Measurements from ENCODE around the gene TMEM88.

DNA sequence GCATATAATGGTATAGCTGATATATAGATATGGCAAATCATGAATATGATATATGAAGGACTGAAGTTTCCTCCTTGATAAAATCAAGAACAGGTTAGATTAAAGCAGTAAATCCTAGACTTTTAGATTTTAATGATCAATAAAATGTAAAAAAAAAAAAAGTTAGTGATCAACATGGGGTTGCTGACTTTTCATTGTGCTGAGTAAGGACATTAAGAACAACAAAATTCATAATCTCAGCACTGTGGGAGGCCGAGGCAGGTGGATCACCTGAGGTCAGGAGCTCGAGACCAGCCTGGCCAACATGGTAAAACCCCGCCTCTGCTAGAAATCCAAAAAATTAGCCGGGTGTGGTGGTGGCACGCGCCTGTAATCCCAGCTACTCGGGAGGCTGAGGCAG is 23.4 kb downstream of the TMEM88 start:
- TF ChIP-seq EZH2 (IDR thresholded peaks at IDR 0.05) (no peak), EZH2phosphoT487 (IDR thresholded peaks at IDR 0.05) (no peak)
- TF ChIP-seq, protein P1, sequence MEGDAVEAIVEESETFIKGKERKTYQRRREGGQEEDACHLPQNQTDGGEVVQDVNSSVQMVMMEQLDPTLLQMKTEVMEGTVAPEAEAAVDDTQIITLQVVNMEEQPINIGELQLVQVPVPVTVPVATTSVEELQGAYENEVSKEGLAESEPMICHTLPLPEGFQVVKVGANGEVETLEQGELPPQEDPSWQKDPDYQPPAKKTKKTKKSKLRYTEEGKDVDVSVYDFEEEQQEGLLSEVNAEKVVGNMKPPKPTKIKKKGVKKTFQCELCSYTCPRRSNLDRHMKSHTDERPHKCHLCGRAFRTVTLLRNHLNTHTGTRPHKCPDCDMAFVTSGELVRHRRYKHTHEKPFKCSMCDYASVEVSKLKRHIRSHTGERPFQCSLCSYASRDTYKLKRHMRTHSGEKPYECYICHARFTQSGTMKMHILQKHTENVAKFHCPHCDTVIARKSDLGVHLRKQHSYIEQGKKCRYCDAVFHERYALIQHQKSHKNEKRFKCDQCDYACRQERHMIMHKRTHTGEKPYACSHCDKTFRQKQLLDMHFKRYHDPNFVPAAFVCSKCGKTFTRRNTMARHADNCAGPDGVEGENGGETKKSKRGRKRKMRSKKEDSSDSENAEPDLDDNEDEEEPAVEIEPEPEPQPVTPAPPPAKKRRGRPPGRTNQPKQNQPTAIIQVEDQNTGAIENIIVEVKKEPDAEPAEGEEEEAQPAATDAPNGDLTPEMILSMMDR (IDR thresholded peaks at IDR 0.05): no peak

Measured in neural progenitor cell (in vitro differentiated cells).